GM21576 (cell line): ENCODE measurements around the gene TP53I11.

ENCODE experiments used
- ATAC-seq: cut with Tn5 transposase; IDR thresholded peaks from one replicate; pipeline ENCODE4 v1.9.1; 2021; ENCODE audit warnings: mild to moderate bottlenecking, moderate library complexity; ENCODE audit not compliant: unreplicated experiment

Gene TP53I11, protein sequence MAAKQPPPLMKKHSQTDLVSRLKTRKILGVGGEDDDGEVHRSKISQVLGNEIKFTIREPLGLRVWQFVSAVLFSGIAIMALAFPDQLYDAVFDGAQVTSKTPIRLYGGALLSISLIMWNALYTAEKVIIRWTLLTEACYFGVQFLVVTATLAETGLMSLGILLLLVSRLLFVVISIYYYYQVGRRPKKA

DNA sequence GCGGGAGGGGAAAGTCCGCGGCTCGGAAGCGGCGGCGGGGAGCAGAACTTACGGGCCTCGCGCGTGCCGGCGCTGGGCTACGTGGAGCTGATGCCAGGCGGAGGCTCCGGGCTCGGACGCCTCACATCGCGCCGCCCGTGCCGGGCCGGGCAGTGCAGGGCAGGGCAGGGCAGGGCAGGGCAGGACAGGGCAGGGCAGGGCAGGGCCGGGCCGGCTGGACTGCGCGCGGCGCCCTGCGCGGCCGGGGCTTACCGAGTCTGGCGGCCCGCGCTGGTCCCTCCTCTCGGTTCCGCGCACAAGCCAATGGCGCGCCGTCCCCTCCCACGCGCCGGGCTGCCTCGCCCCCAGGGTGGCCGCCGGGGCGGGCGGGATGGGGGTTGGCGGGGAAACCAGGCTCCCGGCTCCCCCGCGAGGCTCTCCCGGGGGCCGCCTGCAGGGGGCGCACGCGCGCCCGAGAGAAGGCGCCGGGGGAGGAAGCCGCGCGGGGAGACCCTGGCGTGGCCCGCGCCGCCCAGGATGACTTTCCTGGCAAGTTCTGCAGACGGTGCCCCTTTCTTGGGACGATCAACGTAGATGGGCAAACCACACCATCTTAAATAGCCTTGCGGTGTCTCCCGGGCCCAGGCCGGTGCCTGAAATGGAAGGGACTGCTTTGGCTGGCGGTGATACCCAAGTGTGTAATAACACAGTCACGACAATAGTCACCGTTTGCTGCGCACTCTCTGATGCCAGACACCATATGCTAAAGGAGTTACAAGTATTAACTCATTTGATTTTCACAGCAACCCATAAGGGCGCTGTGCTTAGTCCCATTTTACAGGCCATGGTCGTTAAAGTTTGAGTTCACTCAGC lies at the start of gene TP53I11:
TP53I11 (minus strand) TSS at position 259 of the 852 bp plus-strand sequence. CDS start 12,548 bp downstream, outside the sequence.
- no peak for ATAC-seq

DNA sequence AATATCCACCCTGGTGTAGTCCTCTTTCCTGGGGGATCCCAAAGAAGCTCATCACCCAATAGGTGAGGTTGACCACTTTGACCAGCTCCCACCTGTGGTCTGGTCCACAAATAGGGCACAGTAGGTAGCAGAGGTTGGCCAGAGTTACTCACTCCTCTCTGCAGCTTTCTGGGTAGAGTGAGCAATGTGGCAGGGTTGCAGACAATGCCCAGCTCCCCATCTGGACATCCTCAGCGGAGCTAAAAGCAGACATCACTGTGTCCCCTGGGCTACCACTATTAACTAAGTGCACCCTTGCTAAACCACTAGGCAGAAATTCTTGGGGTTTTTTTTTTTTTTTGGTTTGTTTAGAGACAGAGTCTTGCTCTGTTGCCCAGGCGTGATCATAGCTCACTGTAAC lies 48.4 kb upstream of the TP53I11 start:
- no peak for ATAC-seq

DNA sequence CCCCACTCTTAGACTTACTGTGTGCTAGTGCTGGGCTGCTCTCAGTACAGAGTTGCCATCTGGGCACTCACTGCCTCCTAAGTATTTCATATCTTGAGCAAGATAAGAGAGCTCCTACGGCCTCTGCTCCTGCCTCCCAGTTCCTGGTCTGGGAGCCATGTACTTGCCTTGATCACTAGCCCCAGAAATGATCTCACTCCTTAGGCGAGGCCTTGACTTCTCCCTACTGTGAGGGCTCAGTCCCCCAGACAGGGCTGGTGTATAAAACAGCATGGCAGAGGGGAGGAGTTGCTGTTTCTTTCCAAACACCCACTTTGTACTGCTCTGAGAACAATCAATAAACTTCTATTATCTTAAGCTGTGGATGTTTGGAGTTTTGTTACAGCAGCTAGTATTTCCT lies 47.4 kb upstream of the TP53I11 start:
- no peak for ATAC-seq

DNA sequence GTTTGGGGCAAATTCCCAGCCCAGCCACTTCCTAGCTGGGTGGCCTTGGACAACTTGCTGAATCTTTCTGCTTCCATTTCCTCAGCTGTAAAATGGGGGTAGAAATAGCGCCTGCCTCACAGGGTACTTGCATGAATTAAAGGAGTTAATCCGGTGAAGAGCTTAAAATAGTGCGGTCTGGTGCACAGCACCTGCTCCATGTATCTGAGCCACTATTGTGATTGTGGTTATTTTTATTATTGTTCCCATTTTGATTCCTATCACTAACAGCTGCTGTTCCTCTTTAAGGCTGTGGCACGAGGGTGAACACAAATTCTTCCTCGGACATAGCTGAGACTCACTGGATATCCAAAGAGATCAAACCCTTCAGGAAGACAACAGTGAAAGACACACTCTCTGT lies 46.9 kb upstream of the TP53I11 start:
- ATAC-seq, result no peak

DNA sequence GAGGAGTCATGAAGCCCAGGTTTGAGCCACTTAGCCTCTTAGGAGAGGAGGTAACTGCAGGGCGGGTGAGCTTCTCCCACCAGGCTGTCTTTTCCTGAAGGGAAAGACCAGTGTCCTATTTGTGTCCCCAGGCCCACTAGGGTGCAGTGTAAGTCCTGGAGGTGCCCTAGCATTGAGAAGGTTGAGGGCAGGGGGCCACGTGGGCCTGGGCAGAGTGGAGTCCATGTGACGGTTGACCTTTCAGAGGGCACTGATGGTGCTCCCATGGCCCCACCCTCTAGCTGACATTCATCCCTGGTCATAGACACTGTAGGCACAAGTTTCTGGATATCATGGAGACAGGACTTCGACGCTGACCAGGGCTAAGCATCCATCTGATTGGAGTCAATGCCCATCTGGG lies 44.1 kb upstream of the TP53I11 start:
- no peak for ATAC-seq

DNA sequence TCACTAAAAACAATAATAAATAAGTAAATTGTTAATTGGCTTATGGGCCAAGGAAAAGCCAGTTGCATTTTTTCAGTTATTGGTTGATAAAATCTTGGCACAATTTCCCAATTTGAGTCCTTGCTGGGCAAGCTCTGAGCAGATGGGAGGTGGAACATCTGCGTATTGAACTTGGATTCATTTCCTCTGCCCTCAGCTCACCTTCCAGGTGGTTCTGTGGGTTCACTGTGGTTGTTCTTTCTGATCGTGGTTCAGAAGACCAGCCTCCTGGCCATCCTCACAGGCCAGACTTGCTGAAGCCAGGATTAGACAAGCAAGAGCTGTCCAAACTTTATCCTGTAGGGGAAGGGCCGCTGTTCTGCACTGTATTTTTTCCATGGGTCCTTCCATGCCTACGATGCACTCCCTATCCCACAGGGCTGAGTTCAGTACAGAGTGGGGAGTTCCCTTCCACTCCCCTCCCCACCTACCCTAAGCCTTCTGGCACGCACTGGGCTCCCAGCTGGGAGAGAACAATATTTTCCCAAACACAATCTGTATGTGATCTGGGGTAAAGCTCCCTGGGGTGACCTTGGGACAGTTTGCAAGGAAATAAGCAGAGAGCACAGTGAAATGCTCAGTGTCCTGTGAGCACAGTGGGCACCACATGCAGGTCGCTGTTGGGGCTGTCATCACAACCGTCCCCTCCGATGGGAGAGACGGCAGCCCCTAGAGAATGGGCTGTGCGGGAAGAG lies 43.5 kb upstream of the TP53I11 start:
- ATAC-seq, result no peak

DNA sequence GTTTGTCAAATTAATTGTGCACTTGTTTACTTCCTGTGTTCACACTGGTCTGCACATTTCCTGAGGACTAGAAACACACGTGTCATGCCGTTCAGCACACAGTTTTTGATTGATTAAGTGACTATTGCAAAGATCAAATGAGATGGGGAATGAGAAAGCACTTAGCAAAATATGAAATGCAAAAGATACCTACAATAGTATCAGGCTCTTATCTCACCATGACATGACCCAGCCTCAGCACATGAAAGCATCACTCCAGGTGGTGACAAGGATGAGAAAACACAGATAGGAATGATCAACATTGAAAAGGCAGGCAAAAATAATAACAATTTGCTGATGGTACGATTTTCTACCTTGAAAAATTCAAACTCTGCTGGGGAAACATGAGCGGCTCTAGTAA lies 42.1 kb upstream of the TP53I11 start:
- no peak for ATAC-seq

DNA sequence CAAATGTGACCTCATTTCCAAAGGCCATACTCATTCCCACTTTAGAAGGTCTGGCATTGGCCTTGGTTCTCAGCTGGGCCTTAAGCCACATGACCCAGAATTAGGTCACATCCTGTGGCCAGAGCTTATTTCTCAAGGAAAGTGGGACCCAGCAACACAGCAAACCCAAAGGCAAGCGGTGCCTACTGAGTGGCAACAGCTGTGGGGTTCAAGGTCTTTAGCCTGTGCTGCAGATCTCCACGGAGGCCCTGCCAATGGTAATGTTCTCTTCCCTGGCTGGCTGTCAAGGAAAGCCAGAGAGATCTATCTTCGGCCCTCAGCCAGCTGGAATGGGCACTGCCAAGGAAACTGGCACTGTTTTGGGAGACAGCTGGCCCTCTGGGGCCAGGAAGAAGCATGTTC lies 41.5 kb upstream of the TP53I11 start:
- ATAC-seq, result no peak

DNA sequence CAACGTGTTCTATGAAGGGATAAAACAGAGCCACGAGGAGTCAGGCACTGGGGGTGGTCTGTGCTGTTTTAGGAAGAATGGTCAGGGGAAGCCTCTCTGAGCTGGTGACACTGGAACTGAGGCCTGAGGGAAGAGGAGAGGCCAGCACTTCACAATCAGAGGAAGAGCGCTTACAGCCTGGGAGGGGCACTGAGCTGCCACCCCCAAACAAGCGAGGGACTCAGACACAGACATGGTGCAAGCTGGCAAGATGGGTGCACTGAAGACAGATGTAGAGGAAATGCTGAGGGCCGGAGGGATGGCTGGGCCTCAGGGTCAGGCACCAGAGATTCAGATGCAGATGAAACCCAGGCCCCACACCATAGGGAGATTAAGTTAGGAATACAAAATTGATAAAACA lies 40.0 kb upstream of the TP53I11 start:
- ATAC-seq, result no peak

DNA sequence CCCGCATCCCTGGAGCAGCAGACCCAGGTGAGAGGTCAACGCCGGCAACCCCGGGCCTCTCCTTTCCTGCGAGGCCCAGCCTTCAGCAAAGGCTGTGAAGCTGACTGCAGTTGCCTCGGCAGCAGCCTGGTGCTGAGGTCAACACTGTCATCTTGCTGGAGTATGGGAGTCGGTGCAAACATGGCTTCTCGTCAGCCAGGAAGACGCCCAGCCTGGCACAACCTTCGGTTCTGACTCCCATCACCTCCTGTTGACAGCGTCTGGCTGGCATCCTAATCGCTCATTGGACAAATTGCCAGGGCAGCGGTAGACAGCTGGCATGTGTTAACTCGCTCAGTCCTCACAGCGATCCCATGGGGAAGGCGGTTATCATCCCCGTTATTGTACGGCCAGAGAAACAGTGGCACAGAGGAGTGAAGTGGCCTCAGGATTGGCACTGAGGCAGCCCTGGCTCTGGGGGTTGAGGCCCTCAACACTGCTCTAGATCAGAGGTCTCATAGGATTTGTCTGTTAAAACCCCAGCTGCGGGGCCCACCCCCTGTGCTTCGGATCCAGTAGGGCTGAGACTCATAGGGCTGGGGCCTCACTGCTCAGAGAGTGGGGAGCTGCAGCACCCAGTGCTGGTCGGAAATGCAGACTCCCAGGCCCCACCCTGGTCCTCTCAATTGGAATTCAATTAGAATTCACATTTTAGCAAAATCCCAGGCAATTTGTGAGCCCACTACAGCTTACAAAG lies 39.3 kb upstream of the TP53I11 start:
- no peak for ATAC-seq

DNA sequence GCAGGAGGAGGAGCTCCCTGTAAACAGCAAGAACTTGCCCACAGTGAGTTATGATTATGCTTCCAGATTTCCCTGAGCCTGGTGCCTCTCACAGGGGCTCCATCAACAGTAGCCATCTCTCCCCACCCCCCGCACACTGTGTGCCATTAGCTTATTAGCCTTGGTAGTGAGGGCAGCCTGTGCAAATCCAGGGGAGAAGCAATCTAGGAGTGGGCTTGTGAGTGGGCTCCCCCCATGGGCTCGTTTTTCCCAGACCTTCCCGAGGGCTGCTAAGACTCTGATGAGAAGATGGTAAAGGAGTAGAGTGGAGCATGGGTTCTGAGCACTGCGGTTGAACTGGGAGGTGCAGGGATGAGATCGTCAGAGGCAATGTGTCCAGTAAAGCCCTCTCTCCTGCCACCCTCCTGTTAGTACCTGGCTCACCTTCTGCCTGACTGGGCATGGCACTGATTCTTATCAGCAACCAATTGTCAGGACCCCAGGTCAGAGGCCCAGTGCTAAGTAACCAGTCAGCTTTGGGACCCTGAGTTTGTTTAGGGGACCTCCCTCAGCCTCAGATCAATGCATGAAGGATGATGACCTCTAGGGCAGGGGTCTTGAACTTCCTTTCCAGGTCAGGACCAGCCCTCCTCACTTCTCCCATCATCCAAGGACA lies 38.4 kb upstream of the TP53I11 start:
- no peak for ATAC-seq

DNA sequence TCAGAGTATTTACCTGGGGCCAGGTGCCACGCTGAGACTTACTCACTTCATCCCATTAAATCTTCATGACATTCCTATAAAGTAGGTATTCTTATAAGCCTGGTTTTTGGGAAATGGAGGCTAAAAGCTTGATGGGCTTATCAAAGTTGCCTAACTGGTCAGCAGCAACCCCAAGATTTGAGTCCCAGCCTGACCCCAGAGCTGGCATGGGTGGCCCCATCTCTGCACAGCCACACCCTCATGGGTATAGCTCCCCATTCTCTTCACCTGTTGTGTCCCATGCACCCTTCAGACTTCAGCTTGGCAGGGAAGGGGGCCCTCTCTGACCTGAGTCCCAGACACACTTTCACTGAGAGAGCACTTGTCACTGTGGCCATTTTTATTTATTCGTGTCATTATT lies 37.4 kb upstream of the TP53I11 start:
- ATAC-seq, result no peak

DNA sequence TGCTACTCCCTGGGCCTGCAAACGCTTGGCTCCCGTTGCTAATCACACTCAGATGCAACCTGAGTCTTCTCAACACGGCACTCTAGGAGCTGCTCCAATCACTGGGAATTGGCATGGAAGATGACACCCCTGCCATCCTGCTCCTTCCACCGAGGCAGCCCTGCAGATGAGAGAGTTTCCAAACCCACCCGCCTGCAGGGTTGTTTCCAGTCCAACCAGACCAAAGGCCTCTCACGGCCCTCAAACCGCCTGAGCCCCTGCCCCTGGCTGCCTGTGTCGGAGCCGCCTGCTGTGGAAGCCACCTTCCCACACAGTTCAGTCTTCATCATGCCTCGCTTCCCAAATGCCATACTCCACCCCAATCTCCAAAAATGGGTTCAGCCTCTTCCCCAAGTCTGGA lies 36.8 kb upstream of the TP53I11 start:
- no peak for ATAC-seq

DNA sequence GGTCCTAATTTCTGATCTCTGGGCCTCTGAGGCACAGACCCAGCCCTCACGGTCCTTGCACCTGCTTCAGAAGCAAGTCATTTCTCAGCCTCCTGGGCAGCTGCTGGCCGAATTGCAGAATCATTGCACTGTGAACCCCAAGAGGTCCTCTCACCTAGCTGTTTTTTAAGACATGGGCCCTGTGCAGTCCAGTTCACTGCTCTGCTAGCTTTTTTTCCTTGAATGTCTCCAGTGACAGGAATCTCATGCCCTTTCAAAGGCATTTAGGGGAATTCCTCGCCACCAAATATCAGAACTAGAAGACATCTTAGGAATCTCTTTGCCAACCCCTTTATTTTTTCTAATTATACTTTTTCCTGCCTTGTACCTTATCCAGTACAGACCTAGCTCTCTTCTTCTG lies 35.6 kb upstream of the TP53I11 start:
- ATAC-seq, result no peak

DNA sequence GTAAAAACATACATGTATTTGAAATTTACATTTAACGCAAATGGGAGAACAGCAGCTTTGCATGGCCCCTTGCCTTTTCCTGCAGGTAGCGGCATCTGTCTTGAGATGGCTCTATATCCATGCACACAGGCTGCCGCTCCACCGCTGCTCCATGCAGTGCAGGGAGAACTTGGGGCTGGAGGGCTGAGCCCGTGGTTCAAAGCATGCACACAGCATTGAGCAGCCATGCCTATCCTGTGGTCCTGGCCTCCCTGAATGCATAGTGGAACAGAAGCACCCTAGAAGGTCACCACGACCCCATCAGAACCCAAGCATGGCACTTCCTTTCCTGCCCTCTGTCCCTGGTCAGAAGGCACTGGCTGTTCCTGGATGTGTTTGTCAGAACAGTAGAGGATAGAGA lies 35.0 kb upstream of the TP53I11 start:
- ATAC-seq, result no peak

DNA sequence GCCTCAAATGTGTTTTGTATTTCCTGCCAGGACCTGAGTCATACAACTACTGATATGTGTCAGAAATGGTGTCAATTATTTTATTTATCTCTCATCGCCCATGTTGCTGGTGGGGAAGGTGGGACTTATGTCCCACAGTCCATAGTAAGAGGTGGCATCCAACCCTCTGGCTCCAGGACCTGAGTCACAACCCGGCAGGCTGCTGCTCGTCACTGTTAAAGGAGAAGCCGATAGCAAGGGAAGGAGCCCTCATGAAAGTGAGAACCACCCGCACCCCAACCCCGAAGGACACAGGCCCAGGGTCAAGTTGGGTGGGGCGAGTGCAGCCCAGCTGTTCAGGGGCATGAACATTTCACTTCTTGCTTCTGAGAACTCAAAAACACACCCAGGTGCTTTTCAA lies 33.1 kb upstream of the TP53I11 start:
- ATAC-seq, result no peak

DNA sequence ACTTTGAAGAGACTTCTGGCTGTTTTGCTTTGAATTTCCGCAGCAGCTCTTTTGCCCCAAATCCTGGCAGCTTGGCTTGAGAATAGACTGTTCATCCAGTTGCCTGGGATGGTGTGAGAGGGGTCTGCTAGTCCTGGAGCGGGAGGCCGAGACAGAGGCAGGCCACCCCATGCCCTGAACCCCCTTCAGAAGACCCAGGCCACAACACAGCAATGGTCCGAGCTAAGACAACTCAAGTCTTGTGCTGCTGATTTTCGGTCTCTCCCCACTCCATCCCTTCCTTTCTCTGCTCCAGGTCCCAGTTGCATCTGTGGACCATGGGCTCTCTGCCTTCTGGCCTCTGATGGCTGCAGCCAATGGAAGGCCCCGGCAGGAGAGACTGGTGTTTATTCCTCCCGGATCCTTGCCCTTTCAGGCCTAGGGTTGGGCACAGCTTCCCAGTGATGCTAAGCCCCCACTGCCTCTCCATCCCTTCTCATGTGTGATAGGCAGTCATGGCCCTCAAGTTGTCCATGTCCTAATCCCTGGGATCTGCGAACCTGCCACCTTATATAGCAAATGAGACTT lies 31.9 kb upstream of the TP53I11 start:
- ATAC-seq, result no peak

DNA sequence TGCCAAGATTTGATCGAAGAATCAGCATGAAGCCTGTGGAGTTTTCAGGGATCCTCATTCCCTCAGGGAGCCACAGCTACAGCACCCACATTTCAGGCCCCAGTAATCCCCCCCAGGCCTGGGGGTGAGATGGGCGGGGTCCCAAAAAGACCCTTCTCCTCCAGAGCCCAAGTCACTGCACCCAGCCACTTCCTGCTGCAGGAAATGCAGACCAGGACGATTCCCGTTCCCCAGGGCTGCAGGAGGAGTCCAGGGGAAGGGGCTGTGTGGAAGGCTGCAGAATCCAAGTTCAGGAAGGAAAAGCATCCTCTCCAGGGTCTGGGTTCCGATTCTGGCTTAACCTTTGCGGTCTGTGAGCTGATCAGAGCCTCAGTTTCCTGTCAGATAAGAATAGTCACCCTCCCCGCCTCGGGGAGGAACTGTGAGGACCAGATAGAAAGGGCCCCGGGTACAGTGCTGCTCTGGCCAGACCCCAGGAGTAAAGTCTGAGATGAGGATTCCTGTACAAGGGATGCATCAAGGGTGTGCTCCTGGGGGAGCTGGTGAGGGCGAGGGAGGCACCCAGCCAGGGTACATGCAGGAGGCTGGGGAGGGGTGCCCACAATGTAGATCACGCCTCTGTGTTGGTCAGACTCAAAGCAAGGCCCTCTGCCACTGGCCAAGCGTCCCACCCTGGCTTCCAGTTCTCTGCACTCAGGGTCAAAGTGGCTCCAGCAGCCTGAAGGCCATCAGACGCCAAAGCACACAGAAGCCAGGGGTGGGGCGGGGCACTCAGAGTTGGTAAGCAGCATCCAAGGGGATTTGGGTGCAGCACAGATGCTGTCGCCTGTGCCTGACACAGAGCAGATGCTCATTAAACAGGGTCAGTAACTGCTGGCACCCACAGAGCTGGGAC lies 30.1 kb upstream of the TP53I11 start:
- ATAC-seq, result no peak
